GM21786 (cell line): ENCODE measurements around the gene DCTN1.

ENCODE experiments used
- ATAC-seq: cut with Tn5 transposase; IDR thresholded peaks from one replicate; pipeline ENCODE4 v1.9.1; 2021; ENCODE audit not compliant: unreplicated experiment

DCTN1 gene

GRCh38 chr2:74414441-74414840 lies 34.3 kb upstream of the DCTN1 start:
- no peak for ATAC-seq

GRCh38 chr2:74413001-74413698 lies 33.0 kb upstream of the DCTN1 start:
- ATAC-seq = no peak

- ATAC-seq = no peak
Observed at GRCh38 chr2:74407682-74408081, 27.6 kb upstream of the DCTN1 start.

GRCh38 chr2:74406035-74406434 lies 25.9 kb upstream of the DCTN1 start:
- no peak for ATAC-seq

- ATAC-seq = no peak
Observed at GRCh38 chr2:74401891-74402290, 21.8 kb upstream of the DCTN1 start.

GRCh38 chr2:74399785-74400184 lies 19.7 kb upstream of the DCTN1 start:
- no peak for ATAC-seq

- no peak for ATAC-seq
Observed at GRCh38 chr2:74396149-74396548, 16.0 kb upstream of the DCTN1 start.

- no peak for ATAC-seq
Observed at GRCh38 chr2:74393525-74393924, 13.4 kb upstream of the DCTN1 start.

- no peak for ATAC-seq
Observed at GRCh38 chr2:74392449-74392743, 12.3 kb upstream of the DCTN1 start.

GRCh38 chr2:74391580-74392448 lies 11.7 kb upstream of the DCTN1 start:
- ATAC-seq = peak; percentile 61

- ATAC-seq = peak; percentile 18
Observed at GRCh38 chr2:74391209-74391579, 11.1 kb upstream of the DCTN1 start.

GRCh38 chr2:74390606-74391005 lies 10.5 kb upstream of the DCTN1 start:
- no peak for ATAC-seq

GRCh38 chr2:74387346-74387745 lies 7.2 kb upstream of the DCTN1 start:
- ATAC-seq = no peak

GRCh38 chr2:74385396-74385795 lies 5.3 kb upstream of the DCTN1 start:
- no peak for ATAC-seq

GRCh38 chr2:74384051-74384450 lies 3.9 kb upstream of the DCTN1 start:
- no peak for ATAC-seq

GRCh38 chr2:74383254-74383653 lies 3.1 kb upstream of the DCTN1 start:
- ATAC-seq = no peak

GRCh38 chr2:74381751-74382150 lies 1.6 kb upstream of the DCTN1 start:
- ATAC-seq = no peak

GRCh38 chr2:74378007-74378406 lies 2.1 kb downstream of the DCTN1 start:
- no peak for ATAC-seq

- no peak for ATAC-seq
Observed at GRCh38 chr2:74375838-74376237, 4.3 kb downstream of the DCTN1 start.

- no peak for ATAC-seq
Observed at GRCh38 chr2:74374509-74375205, 5.5 kb downstream of the DCTN1 start.

GRCh38 chr2:74373985-74374384 lies 6.1 kb downstream of the DCTN1 start:
- no peak for ATAC-seq

GRCh38 chr2:74373221-74373676 lies 6.9 kb downstream of the DCTN1 start:
- ATAC-seq = no peak
